ENCODE data around the gene CDHR2.

The CDHR2 gene

GRCh38 chr5:176559683-176560082 is 10.5 kb downstream of the CDHR2 start:
- peaks cover 2% of the 10 kb centered on the region for H3K9me3 ChIP-seq (ENCODE audit: severe bottlenecking)
- TF ChIP-seq CTCF (IDR thresholded peaks at IDR 0.05; ENCODE audit: low read depth, low read length) = no peak
- no peaks in the 10 kb centered on the region for H3K27me3 ChIP-seq (ENCODE audit: insufficient read depth, low read depth, severe bottlenecking)
- DNase-seq = no peak
- H3K36me3 ChIP-seq = no peaks in the 10 kb centered on the region
- H3K4me3 ChIP-seq (ENCODE audit: low read depth, low read length) = no peak overlapping the region
- no peak overlapping the region for H3K27ac ChIP-seq

- no peak for TF ChIP-seq CTCF (IDR thresholded peaks at IDR 0.05; ENCODE audit: low read depth, low read length)
- Histone ChIP-seq H3K36me3 (no peaks in the 10 kb centered on the region), H3K27me3 (ENCODE audit: insufficient read depth, low read depth, severe bottlenecking) (no peaks in the 10 kb centered on the region), H3K4me3 (ENCODE audit: low read depth, low read length) (no peak overlapping the region), H3K27ac (no peak overlapping the region), H3K9me3 (ENCODE audit: severe bottlenecking) (peaks cover 2% of the 10 kb centered on the region)
- DNase-seq = no peak
Measured at GRCh38 chr5:176560364-176560763, 11.2 kb downstream of the CDHR2 start.

- DNase-seq = no peak
- Histone ChIP-seq H3K27me3 (ENCODE audit: insufficient read depth, low read depth, severe bottlenecking) (no peaks in the 10 kb centered on the region), H3K9me3 (ENCODE audit: severe bottlenecking) (peaks cover 2% of the 10 kb centered on the region), H3K4me3 (ENCODE audit: low read depth, low read length) (no peak overlapping the region), H3K27ac (no peak overlapping the region), H3K36me3 (no peaks in the 10 kb centered on the region)
- no peak for TF ChIP-seq CTCF (IDR thresholded peaks at IDR 0.05; ENCODE audit: low read depth, low read length)
Measured at GRCh38 chr5:176561259-176561658, 12.1 kb downstream of the CDHR2 start.

GRCh38 chr5:176562189-176562588 is 13.0 kb downstream of the CDHR2 start:
- no peaks in the 10 kb centered on the region for H3K27me3 ChIP-seq (ENCODE audit: insufficient read depth, low read depth, severe bottlenecking)
- H3K9me3 ChIP-seq (ENCODE audit: severe bottlenecking) = peaks cover 2% of the 10 kb centered on the region
- TF ChIP-seq CTCF (IDR thresholded peaks at IDR 0.05; ENCODE audit: low read depth, low read length) = no peak
- DNase-seq = no peak
- H3K27ac ChIP-seq = no peak overlapping the region
- H3K4me3 ChIP-seq (ENCODE audit: low read depth, low read length) = no peak overlapping the region
- no peaks in the 10 kb centered on the region for H3K36me3 ChIP-seq

GRCh38 chr5:176564002-176564401 is 14.9 kb downstream of the CDHR2 start:
- Histone ChIP-seq H3K9me3 (ENCODE audit: severe bottlenecking) (no peaks in the 10 kb centered on the region), H3K27me3 (ENCODE audit: insufficient read depth, low read depth, severe bottlenecking) (no peaks in the 10 kb centered on the region), H3K27ac (no peak overlapping the region), H3K4me3 (ENCODE audit: low read depth, low read length) (no peak overlapping the region), H3K36me3 (no peaks in the 10 kb centered on the region)
- TF ChIP-seq CTCF (IDR thresholded peaks at IDR 0.05; ENCODE audit: low read depth, low read length) = no peak
- no peak for DNase-seq

GRCh38 chr5:176565760-176566288 is 16.7 kb downstream of the CDHR2 start:
- Histone ChIP-seq H3K27me3 (ENCODE audit: insufficient read depth, low read depth, severe bottlenecking) (no peaks in the 10 kb centered on the region), H3K27ac (no peak overlapping the region), H3K9me3 (ENCODE audit: severe bottlenecking) (no peaks in the 10 kb centered on the region), H3K36me3 (no peaks in the 10 kb centered on the region), H3K4me3 (ENCODE audit: low read depth, low read length) (no peak overlapping the region)
- TF ChIP-seq CTCF (IDR thresholded peaks at IDR 0.05; ENCODE audit: low read depth, low read length) = no peak
- no peak for DNase-seq

All from WERI-Rb-1 (cell line).